ENCODE data around the gene AQP12B. TPM values are rescaled to one million over a fixed set of nuclear protein-coding genes. Genes with fewer than 3 reads are reported as not detected.

Gene AQP12B
- total and polyA plus RNA-seq, 4 donors: not detected

DNA sequence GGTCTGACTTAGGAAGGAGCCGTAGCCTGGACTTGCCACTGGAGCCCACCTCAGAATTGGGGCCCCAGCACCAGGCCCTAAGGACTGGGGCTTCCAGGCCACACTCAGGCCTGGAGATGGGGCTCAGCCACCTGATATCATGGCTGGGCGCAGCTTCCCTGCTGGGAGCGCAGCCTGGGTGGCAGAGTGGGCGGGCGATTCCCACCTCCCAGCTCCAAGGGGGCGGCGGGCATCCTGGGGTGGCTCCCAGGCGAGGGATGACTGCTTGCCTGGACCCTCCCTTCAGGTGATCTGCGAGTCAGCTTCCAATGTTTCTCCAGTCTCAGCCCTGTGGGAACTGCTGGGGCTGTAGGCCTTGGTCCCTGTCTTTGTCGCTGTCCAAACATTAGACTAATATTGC is 37.3 kb downstream of the AQP12B start (continued):
- TF ChIP-seq FOXA1 (IDR thresholded peaks at IDR 0.05): no peak
- no peak for TF ChIP-seq HNF4G (IDR thresholded peaks at IDR 0.05)

- H3K9ac ChIP-seq (ENCODE audit: low read depth in 1 of 2, low read length in 2 of 2): no peak overlapping the region
- H3K4me1 ChIP-seq (ENCODE audit: control insufficient read depth in 4 of 4, insufficient read depth in 4 of 4, low read length in 3 of 4): no peaks in the 10 kb centered on the region
- H3K36me3 ChIP-seq (ENCODE audit: control insufficient read depth in 4 of 4, insufficient read depth in 3 of 4, low read depth in 1 of 4, low read length in 3 of 4): no peaks in the 10 kb centered on the region
- H3K4me3 ChIP-seq (ENCODE audit: low read depth in 1 of 3, low read length in 3 of 3): no peak overlapping the region
- H3K27ac ChIP-seq (ENCODE audit: low read depth in 1 of 2, low read length in 2 of 2): no peak overlapping the region
- no peaks in the 10 kb centered on the region for H3K9me3 ChIP-seq (ENCODE audit: control insufficient read depth in 4 of 4, low read length in 3 of 4)
- TF ChIP-seq EGR1 (IDR thresholded peaks at IDR 0.05; ENCODE audit: low read depth in 2 of 2): no peak
- TF ChIP-seq ZBTB33 (IDR thresholded peaks at IDR 0.05): no peak
- no peak for TF ChIP-seq SP1 (IDR thresholded peaks at IDR 0.05)
- TF ChIP-seq, protein P1, sequence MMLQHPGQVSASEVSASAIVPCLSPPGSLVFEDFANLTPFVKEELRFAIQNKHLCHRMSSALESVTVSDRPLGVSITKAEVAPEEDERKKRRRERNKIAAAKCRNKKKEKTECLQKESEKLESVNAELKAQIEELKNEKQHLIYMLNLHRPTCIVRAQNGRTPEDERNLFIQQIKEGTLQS (IDR thresholded peaks at IDR 0.05): no peak
- TF ChIP-seq, protein P2, sequence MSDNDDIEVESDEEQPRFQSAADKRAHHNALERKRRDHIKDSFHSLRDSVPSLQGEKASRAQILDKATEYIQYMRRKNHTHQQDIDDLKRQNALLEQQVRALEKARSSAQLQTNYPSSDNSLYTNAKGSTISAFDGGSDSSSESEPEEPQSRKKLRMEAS (IDR thresholded peaks at IDR 0.05): no peak
- TF ChIP-seq CTCF (IDR thresholded peaks at IDR 0.05; ENCODE audit: low read depth, low read length, missing input control): no peak
- no peak for TF ChIP-seq GABPA (IDR thresholded peaks at IDR 0.05 in 1 of 2, conservative IDR thresholded peaks at IDR 0.05 in 1 of 2)
- no peak for TF ChIP-seq YY1 (IDR thresholded peaks at IDR 0.05)
- TF ChIP-seq HNF4A (conservative IDR thresholded peaks at IDR 0.05): no peak
- no peak for TF ChIP-seq RAD21 (IDR thresholded peaks at IDR 0.05)
- TF ChIP-seq, protein P3, sequence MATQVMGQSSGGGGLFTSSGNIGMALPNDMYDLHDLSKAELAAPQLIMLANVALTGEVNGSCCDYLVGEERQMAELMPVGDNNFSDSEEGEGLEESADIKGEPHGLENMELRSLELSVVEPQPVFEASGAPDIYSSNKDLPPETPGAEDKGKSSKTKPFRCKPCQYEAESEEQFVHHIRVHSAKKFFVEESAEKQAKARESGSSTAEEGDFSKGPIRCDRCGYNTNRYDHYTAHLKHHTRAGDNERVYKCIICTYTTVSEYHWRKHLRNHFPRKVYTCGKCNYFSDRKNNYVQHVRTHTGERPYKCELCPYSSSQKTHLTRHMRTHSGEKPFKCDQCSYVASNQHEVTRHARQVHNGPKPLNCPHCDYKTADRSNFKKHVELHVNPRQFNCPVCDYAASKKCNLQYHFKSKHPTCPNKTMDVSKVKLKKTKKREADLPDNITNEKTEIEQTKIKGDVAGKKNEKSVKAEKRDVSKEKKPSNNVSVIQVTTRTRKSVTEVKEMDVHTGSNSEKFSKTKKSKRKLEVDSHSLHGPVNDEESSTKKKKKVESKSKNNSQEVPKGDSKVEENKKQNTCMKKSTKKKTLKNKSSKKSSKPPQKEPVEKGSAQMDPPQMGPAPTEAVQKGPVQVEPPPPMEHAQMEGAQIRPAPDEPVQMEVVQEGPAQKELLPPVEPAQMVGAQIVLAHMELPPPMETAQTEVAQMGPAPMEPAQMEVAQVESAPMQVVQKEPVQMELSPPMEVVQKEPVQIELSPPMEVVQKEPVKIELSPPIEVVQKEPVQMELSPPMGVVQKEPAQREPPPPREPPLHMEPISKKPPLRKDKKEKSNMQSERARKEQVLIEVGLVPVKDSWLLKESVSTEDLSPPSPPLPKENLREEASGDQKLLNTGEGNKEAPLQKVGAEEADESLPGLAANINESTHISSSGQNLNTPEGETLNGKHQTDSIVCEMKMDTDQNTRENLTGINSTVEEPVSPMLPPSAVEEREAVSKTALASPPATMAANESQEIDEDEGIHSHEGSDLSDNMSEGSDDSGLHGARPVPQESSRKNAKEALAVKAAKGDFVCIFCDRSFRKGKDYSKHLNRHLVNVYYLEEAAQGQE (IDR thresholded peaks at IDR 0.05): no peak
- TF ChIP-seq FOXA1 (IDR thresholded peaks at IDR 0.05): no peak
- no peak for TF ChIP-seq RXRA (IDR thresholded peaks at IDR 0.05)
- no peak for TF ChIP-seq JUND (IDR thresholded peaks at IDR 0.05)
- no peak for TF ChIP-seq HNF4G (IDR thresholded peaks at IDR 0.05)
- no peak for TF ChIP-seq NR2F2 (IDR thresholded peaks at IDR 0.05)
- no peak for TF ChIP-seq FOXA2 (IDR thresholded peaks at IDR 0.05)
- TF ChIP-seq TAF1 (conservative IDR thresholded peaks at IDR 0.05): no peak
- no peak for DNase-seq (ENCODE audit: low spot score)
- WGBS: 56% methylated on average over 8 of the region's 8 CpGs
- no peaks in the 10 kb centered on the region for H3K27me3 ChIP-seq (ENCODE audit: control insufficient read depth in 4 of 4, insufficient read depth in 4 of 4, low read length in 3 of 4)
These were observed 37.8 kb downstream of the AQP12B start for GRCh38 chr2:240644859-240645301.

Data from liver (tissue), 9 donors.